ENCODE results near the gene AFG1L.

- TF ChIP-seq CTCF (conservative IDR thresholded peaks at IDR 0.05) (no peak), ZFX (IDR thresholded peaks at IDR 0.05) (no peak)
Observed at GRCh38 chr6:108562503-108562993, 267.7 kb downstream of the AFG1L start.

Measured in C4-2B (cell line).